ENCODE results near the gene CAMK2N1. TPM values are rescaled to one million over a fixed set of nuclear protein-coding genes. Genes with fewer than 3 reads are reported as not detected.

Gene CAMK2N1
- total RNA-seq, 1 donor from 2014 or later = 30.0 TPM

- TF ChIP-seq CTCF (IDR thresholded peaks at IDR 0.05) = no peak
- H3K27ac Mint-ChIP-seq (ENCODE audit: unreplicated experiment) = no peak overlapping the region
These were observed 8.5 kb downstream of the CAMK2N1 start for GRCh38 chr1:20477348-20478056.

GRCh38 chr1:20476265-20477038 lies 9.6 kb downstream of the CAMK2N1 start:
- DNase-seq (ENCODE audit: extremely low spot score, unreplicated experiment) = no peak
- no peak overlapping the region for H3K4me3 Mint-ChIP-seq (ENCODE audit: unreplicated experiment)
- H3K27me3 Mint-ChIP-seq (ENCODE audit: unreplicated experiment) = peaks cover 2% of the 10 kb centered on the region
- H3K4me1 Mint-ChIP-seq (ENCODE audit: unreplicated experiment) = peaks cover 38% of the 10 kb centered on the region
- no peak overlapping the region for H3K27ac Mint-ChIP-seq (ENCODE audit: unreplicated experiment)
- TF ChIP-seq CTCF (IDR thresholded peaks at IDR 0.05) = no peak
- H3K36me3 Mint-ChIP-seq (ENCODE audit: unreplicated experiment) = no peaks in the 10 kb centered on the region
- no peaks in the 10 kb centered on the region for H3K9me3 Mint-ChIP-seq (ENCODE audit: unreplicated experiment)

More at GRCh38 chr1:20477348-20478056, 8.5 kb downstream of the CAMK2N1 start:
- DNase-seq (ENCODE audit: extremely low spot score, unreplicated experiment) = no peak
- Mint-ChIP-seq H3K4me1 (ENCODE audit: unreplicated experiment) (peaks cover 44% of the 10 kb centered on the region), H3K36me3 (ENCODE audit: unreplicated experiment) (no peaks in the 10 kb centered on the region), H3K4me3 (ENCODE audit: unreplicated experiment) (no peak overlapping the region), H3K9me3 (ENCODE audit: unreplicated experiment) (no peaks in the 10 kb centered on the region), H3K27me3 (ENCODE audit: unreplicated experiment) (peaks cover 2% of the 10 kb centered on the region)

- no peaks in the 10 kb centered on the region for H3K36me3 Mint-ChIP-seq (ENCODE audit: unreplicated experiment)
- H3K27me3 Mint-ChIP-seq (ENCODE audit: unreplicated experiment) = peaks cover 6% of the 10 kb centered on the region
- peaks cover 41% of the 10 kb centered on the region for H3K4me1 Mint-ChIP-seq (ENCODE audit: unreplicated experiment)
- no peak for DNase-seq (ENCODE audit: extremely low spot score, unreplicated experiment)
- peak overlapping the region; percentile 2 for H3K27ac Mint-ChIP-seq (ENCODE audit: unreplicated experiment)
- no peaks in the 10 kb centered on the region for H3K9me3 Mint-ChIP-seq (ENCODE audit: unreplicated experiment)
- H3K4me3 Mint-ChIP-seq (ENCODE audit: unreplicated experiment) = no peak overlapping the region
- no peak for TF ChIP-seq CTCF (IDR thresholded peaks at IDR 0.05)
These were observed 11.0 kb downstream of the CAMK2N1 start for GRCh38 chr1:20474996-20475395.

GRCh38 chr1:20474333-20474975 lies 11.6 kb downstream of the CAMK2N1 start:
- Mint-ChIP-seq H3K36me3 (ENCODE audit: unreplicated experiment) (no peaks in the 10 kb centered on the region), H3K9me3 (ENCODE audit: unreplicated experiment) (no peaks in the 10 kb centered on the region), H3K4me3 (ENCODE audit: unreplicated experiment) (no peak overlapping the region), H3K27ac (ENCODE audit: unreplicated experiment) (peak overlapping the region; percentile 2), H3K27me3 (ENCODE audit: unreplicated experiment) (peaks cover 6% of the 10 kb centered on the region), H3K4me1 (ENCODE audit: unreplicated experiment) (peaks cover 39% of the 10 kb centered on the region)
- TF ChIP-seq CTCF (IDR thresholded peaks at IDR 0.05) = no peak
- DNase-seq (ENCODE audit: extremely low spot score, unreplicated experiment) = no peak

- Mint-ChIP-seq H3K36me3 (ENCODE audit: unreplicated experiment) (no peaks in the 10 kb centered on the region), H3K27me3 (ENCODE audit: unreplicated experiment) (peaks cover 6% of the 10 kb centered on the region), H3K27ac (ENCODE audit: unreplicated experiment) (no peak overlapping the region), H3K4me3 (ENCODE audit: unreplicated experiment) (no peak overlapping the region), H3K4me1 (ENCODE audit: unreplicated experiment) (peaks cover 39% of the 10 kb centered on the region), H3K9me3 (ENCODE audit: unreplicated experiment) (no peaks in the 10 kb centered on the region)
- TF ChIP-seq CTCF (IDR thresholded peaks at IDR 0.05) = no peak
- DNase-seq (ENCODE audit: extremely low spot score, unreplicated experiment) = no peak
These were observed 12.1 kb downstream of the CAMK2N1 start for GRCh38 chr1:20473894-20474293.
